Activated CD4-positive, alpha-beta T cell treated with anti-CD3 and anti-CD28 coated beads, Interleukin-2, Interleukin-6, amounts not matched to agents 100 ng/mL and 50 ng/mL, durations not matched to agents 16 hours and 8 hours (primary cell): ENCODE data around the gene SERHL2.
"Not testable (repeated sequence)": the region's sequence is repeated elsewhere in the genome, so short reads cannot be mapped to it uniquely, and the experiment has no call there.

Experiments
- DNase-seq: peaks from one replicate; pipeline ENCODE4 v3.0.0-alpha.2; 2020

The SERHL2 gene

GRCh38 chr22:42553475-42554361 lies at the start of gene SERHL2:
TSS of gene SERHL2 (plus strand) at chr22:42553956. CDS start at chr22:42554021, 65 bp downstream.
- DNase-seq: peak; percentile 85

GRCh38 chr22:42508327-42508974 lies 45.3 kb upstream of the SERHL2 start:
- not testable (repeated sequence) for DNase-seq

- peak; percentile 24 for DNase-seq
Measured at GRCh38 chr22:42508975-42509364, 44.8 kb upstream of the SERHL2 start.

GRCh38 chr22:42509548-42509947 lies 44.2 kb upstream of the SERHL2 start:
- no peak for DNase-seq

GRCh38 chr22:42511401-42511891 lies 42.3 kb upstream of the SERHL2 start:
- DNase-seq: no peak

- not testable (repeated sequence) for DNase-seq
Measured at GRCh38 chr22:42512273-42512990, 41.3 kb upstream of the SERHL2 start.

GRCh38 chr22:42514331-42514730 lies 39.4 kb upstream of the SERHL2 start:
- not testable (repeated sequence) for DNase-seq

GRCh38 chr22:42515304-42515703 lies 38.5 kb upstream of the SERHL2 start:
- not testable (repeated sequence) for DNase-seq

GRCh38 chr22:42515896-42516295 lies 37.9 kb upstream of the SERHL2 start:
- no peak for DNase-seq

GRCh38 chr22:42517103-42517502 lies 36.7 kb upstream of the SERHL2 start:
- not testable (repeated sequence) for DNase-seq

- DNase-seq: not testable (repeated sequence)
Measured at GRCh38 chr22:42518638-42519524, 34.9 kb upstream of the SERHL2 start.

GRCh38 chr22:42519525-42520401 lies 34.0 kb upstream of the SERHL2 start, which contains the start of gene RRP7A:
TSS of gene RRP7A (minus strand) at chr22:42519796. CDS start at chr22:42519786, 10 bp downstream.
- DNase-seq: peak; percentile 90

- no peak for DNase-seq
Measured at GRCh38 chr22:42521228-42521546, 32.6 kb upstream of the SERHL2 start.

GRCh38 chr22:42522546-42522945 lies 31.2 kb upstream of the SERHL2 start:
- DNase-seq: no peak

GRCh38 chr22:42528591-42529307 lies 25.0 kb upstream of the SERHL2 start:
- no peak for DNase-seq

GRCh38 chr22:42529435-42529834 lies 24.3 kb upstream of the SERHL2 start:
- DNase-seq: not testable (repeated sequence)

GRCh38 chr22:42531401-42532084 lies 22.2 kb upstream of the SERHL2 start:
- DNase-seq: not testable (repeated sequence)

GRCh38 chr22:42533638-42533977 lies 20.1 kb upstream of the SERHL2 start:
- no peak for DNase-seq

GRCh38 chr22:42535082-42535731 lies 18.5 kb upstream of the SERHL2 start:
- DNase-seq: not testable (repeated sequence)
